HepG2 (cell line): Measurements from ENCODE around the gene DLG2. TPM values are rescaled to one million over a fixed set of nuclear protein-coding genes. Genes with fewer than 3 reads are reported as not detected.

Experiments used
- ATAC-seq: fragments of 200-7000 bp; cut with Tn5 transposase; 3 replicates; pipeline ENCODE4 v1.9.1; 2020; ENCODE audit warnings: mild to moderate bottlenecking, moderate library complexity
- BruUV-seq: library from RNA; stranded (reverse); fragments of 400-500 nt; replicated peaks from 2 replicates; lab custom pipeline; 2021; lab: Mats Ljungman, UMichigan
- CTCF ChIA-PET: fragments of 300-600 bp; formaldehyde crosslinking; extraction: SDS; loops from one replicate; lab custom pipeline; 2021; ENCODE audit warnings: low total read pairs, inconsistent platforms, low intra/inter-chr PET ratio; lab: Yijun Ruan, JAX
- POLR2A ChIA-PET: fragments of 350-600 bp; sonication (Branson Sonifier 250); formaldehyde crosslinking; loops from one replicate; lab custom pipeline; 2020; ENCODE audit warnings: antibody characterized with exemption, inconsistent platforms; lab: Yijun Ruan, JAX
- DNase-seq: peaks from one replicate; pipeline ENCODE4 v3.0.0-alpha.2; 2015; ENCODE audit warnings: low spot score
- FAIRE-seq: peaks from 3 replicates; lab custom pipeline; 2011; peaks lifted over from hg19 to GRCh38; lab: Jason Lieb, UNC
- H2AFZ ChIP-seq: one replicate; pipeline ENCODE4 v1.6.1; 2011; ENCODE audit warnings: low read length, inconsistent platforms
- H3K27ac ChIP-seq: fragments of 300-600 bp; 3 replicates; pipeline ENCODE4 v1.8.0; 2011; ENCODE audit warnings: mixed run types, mild to moderate bottlenecking, mixed read lengths, low read length, inconsistent platforms; ENCODE audit not compliant: insufficient read depth; ENCODE audit errors: extremely low read length
- H3K27me3 ChIP-seq, 2 experiments: fragments of 200-600 bp in 1 of 2; 2 replicates in 1 of 2; 3 replicates in 1 of 2; pipeline versions ENCODE4 v1.6.0 to v1.8.0; 2011; ENCODE audit warnings: low read length in 2 of 2, mild to moderate bottlenecking in 2 of 2, moderate library complexity in 2 of 2, inconsistent platforms in 1 of 2; ENCODE audit not compliant: insufficient read depth in 2 of 2, control insufficient read depth in 1 of 2
- H3K36me3 ChIP-seq, 2 experiments: fragments of 200-600 bp in 1 of 2; replicated peaks in 1 of 2; 2 replicates in 1 of 2; 3 replicates in 1 of 2; pipeline versions ENCODE4 v1.5.1 to v1.8.0; 2011; ENCODE audit warnings: low read length in 2 of 2, inconsistent platforms in 1 of 2; ENCODE audit not compliant: insufficient read depth in 2 of 2, control insufficient read depth in 1 of 2
- H3K4me1 ChIP-seq: 2 replicates; pipeline ENCODE4 v1.5.1; 2012; ENCODE audit warnings: low read length, inconsistent platforms; ENCODE audit not compliant: insufficient read depth
- H3K4me2 ChIP-seq: 2 replicates; pipeline ENCODE4 v1.6.0; 2011; ENCODE audit warnings: low read depth, low read length, inconsistent platforms
- H3K4me3 ChIP-seq, 3 experiments: fragments of 200-600 bp in 1 of 3; sonication (generic), shearing (Covaris generic) in 1 of 3; replicated peaks in 1 of 3; 2 replicates each; pipeline ENCODE4 v1.5.1; 2011 to 2016; ENCODE audit warnings: low read length in 3 of 3, inconsistent platforms in 2 of 3, low read depth in 2 of 3, mild to moderate bottlenecking in 2 of 3, control low read depth in 1 of 3, mixed read lengths in 1 of 3; ENCODE audit not compliant: insufficient read depth in 1 of 3
- H3K79me2 ChIP-seq: one replicate; pipeline ENCODE4 v1.6.1; 2011; ENCODE audit warnings: low read length, inconsistent platforms; ENCODE audit not compliant: insufficient read depth
- H3K9ac ChIP-seq: 2 replicates; pipeline ENCODE4 v1.6.0; 2011; ENCODE audit warnings: mild to moderate bottlenecking, low read depth, low read length, inconsistent platforms; ENCODE audit not compliant: insufficient read depth
- H3K9me3 ChIP-seq: 2 replicates; pipeline ENCODE4 v1.5.1; 2012; ENCODE audit warnings: mild to moderate bottlenecking, low read length
- H4K20me1 ChIP-seq: 2 replicates; pipeline ENCODE4 v1.6.0; 2011; ENCODE audit warnings: inconsistent platforms, mild to moderate bottlenecking, low read length, moderate library complexity; ENCODE audit not compliant: insufficient read depth
- BRCA1 ChIP-seq: sonication (generic); formaldehyde crosslinking; IDR thresholded peaks from 2 replicates; pipeline ENCODE4 v1.4.0; 2020; ENCODE audit warnings: missing genetic modification reagents
- IKZF4 ChIP-seq: sonication (generic); formaldehyde crosslinking; IDR thresholded peaks from 2 replicates; pipeline ENCODE4 v1.5.1; 2020; ENCODE audit warnings: borderline replicate concordance, mild to moderate bottlenecking, low read depth, missing genetic modification reagents; ENCODE audit errors: not compliant biosample characterization
- JUN ChIP-seq: sonication (generic); formaldehyde crosslinking; IDR thresholded peaks from 2 replicates; pipeline ENCODE4 v1.4.0; 2020; ENCODE audit warnings: mild to moderate bottlenecking, missing genetic modification reagents
- NR0B2 ChIP-seq: sonication (generic); formaldehyde crosslinking; IDR thresholded peaks from 2 replicates; pipeline ENCODE4 v1.4.0; 2020; ENCODE audit warnings: mild to moderate bottlenecking, missing genetic modification reagents
- PCBP2 ChIP-seq: fragments of 200-400 bp; formaldehyde crosslinking; optimal IDR thresholded peaks from 2 replicates; pipeline ENCODE3; 2018; ENCODE audit warnings: low read length, low read depth; ENCODE audit not compliant: poor library complexity, severe bottlenecking
- RBM22 ChIP-seq: fragments of 200-400 bp; formaldehyde crosslinking; optimal IDR thresholded peaks from 2 replicates; pipeline ENCODE3; 2017; ENCODE audit warnings: mild to moderate bottlenecking, low read length, moderate library complexity
- REPIN1 ChIP-seq: sonication (generic); formaldehyde crosslinking; IDR thresholded peaks from 2 replicates; pipeline ENCODE4 v1.8.0; 2022; ENCODE audit warnings: missing genetic modification reagents, low read depth, mild to moderate bottlenecking, borderline replicate concordance
- RFX1 ChIP-seq: fragments of 450-650 bp; IDR thresholded peaks from 2 replicates; pipeline ENCODE4 v1.6.1; 2017
- SNAPC5 ChIP-seq: sonication (generic); formaldehyde crosslinking; IDR thresholded peaks from 2 replicates; pipeline ENCODE4 v1.8.1; 2023; ENCODE audit warnings: mild to moderate bottlenecking, missing genetic modification reagents, borderline replicate concordance
- ZBTB26 ChIP-seq: IDR thresholded peaks from 2 replicates; pipeline ENCODE4 v1.6.1; 2016; ENCODE audit warnings: missing compliant biosample characterization, missing genetic modification reagents, borderline replicate concordance
- ZNF225 ChIP-seq: sonication (generic); formaldehyde crosslinking; IDR thresholded peaks from 2 replicates; pipeline ENCODE4 v1.4.0; 2020; ENCODE audit warnings: mild to moderate bottlenecking, missing genetic modification reagents
- ZNF383 ChIP-seq: sonication (generic); formaldehyde crosslinking; IDR thresholded peaks from 2 replicates; pipeline ENCODE4 v1.4.0; 2020; ENCODE audit warnings: missing genetic modification reagents, mild to moderate bottlenecking, borderline replicate concordance
- ZSCAN22 ChIP-seq: sonication (generic); formaldehyde crosslinking; IDR thresholded peaks from 2 replicates; pipeline ENCODE4 v1.4.0; 2020; ENCODE audit warnings: mild to moderate bottlenecking, missing genetic modification reagents
- WGBS: methylation state at CpG from one replicate; pipeline ENCODE4 v1.1.6; 2017; ENCODE audit warnings: low lambda C conversion rate; 5-methylcytosine and 5-hydroxymethylcytosine counted together
- in situ Hi-C: cut with HindIII; loops from 2 replicates; pipeline ENCODE4 v1.10.0; 2017; ENCODE audit warnings: low pct_unique_long_range_greater_than_20kb; ENCODE audit not compliant: extremely low pct_ligation_motif_present
- intact Hi-C: fragments of 100-400 bp; cut with micrococcal nuclease; formaldehyde crosslinking; loops from one replicate; pipeline ENCODE4 v1.10.0; 2022; ENCODE audit not compliant: unreplicated experiment
- polyA plus RNA-seq, 8 experiments: library from polyadenylated mRNA; depleted of rRNA in 3 of 8; stranded (reverse) in 7 of 8; unstranded in 1 of 8; fragments of >200 nt; fragmentation: Illumina TruSeq in 4 of 8; extraction: Trizol in 4 of 8; gene quantifications; 2 replicates each; pipeline versions ENCODE4 v1.2.1 to v1.2.3, GENCODE V29; 2011 to 2016; ENCODE audit warnings: low read depth in 4 of 8, missing spikeins in 1 of 8, mixed read lengths in 1 of 8; ENCODE audit not compliant: insufficient read depth in 1 of 8
- total RNA-seq, 5 experiments: library from RNA; depleted of rRNA; stranded (reverse); fragments of >200 nt; fragmentation: Illumina TruSeq; extraction: Trizol; gene quantifications; 2 replicates each; pipeline ENCODE4 v1.2.3, GENCODE V29; 2016; ENCODE audit warnings: low read depth in 1 of 5

DLG2 gene
- total and polyA plus RNA-seq, 2 of the 13 experiments (the other 11 are each of a cell fraction or from before 2014, with no cell fraction given): 0.46 to 1.0 TPM

GRCh38 chr11:84021291-84021690 is 1605.9 kb downstream of the DLG2 start (continued):
- no peak for TF ChIP-seq SNAPC5
- no peak for TF ChIP-seq ZNF383 (CRISPR knock-in tag)
- no peak for TF ChIP-seq JUN (CRISPR knock-in tag)
- TF ChIP-seq RBM22: no peak
- TF ChIP-seq IKZF4 (CRISPR knock-in tag): no peak
- no peak for TF ChIP-seq ZNF225 (CRISPR knock-in tag)
- TF ChIP-seq ZBTB26: no peak
- TF ChIP-seq PCBP2: no peak

GRCh38 chr11:84019571-84020194 is 1607.5 kb downstream of the DLG2 start:
- intact Hi-C loops: no loop called here
- ATAC-seq (no peak), DNase-seq (no peak), FAIRE-seq (no peak)
- POLR2A ChIA-PET: no interaction called here
- H3K27ac ChIP-seq: no peak overlapping the region
- no TSS peak for BruUV-seq
- no peak overlapping the region for H2AFZ ChIP-seq
- no peaks in the 10 kb centered on the region for H3K79me2 ChIP-seq
- no peak for TF ChIP-seq BRCA1
- TF ChIP-seq RFX1: no peak
- TF ChIP-seq REPIN1 (CRISPR knock-in tag): no peak
- TF ChIP-seq ZSCAN22 (CRISPR knock-in tag): no peak
- TF ChIP-seq NR0B2 (CRISPR knock-in tag): no peak
- CTCF ChIA-PET: no interaction called here
- no peaks in the 10 kb centered on the region for H3K9me3 ChIP-seq
- no peaks in the 10 kb centered on the region for H3K27me3 ChIP-seq
- 43% methylated on average over 5 of the region's 5 CpGs for WGBS
- H3K4me3 ChIP-seq: no peak overlapping the region
- no peak overlapping the region for H3K4me2 ChIP-seq
- H3K4me1 ChIP-seq: no peaks in the 10 kb centered on the region
- H3K36me3 ChIP-seq: no peaks in the 10 kb centered on the region
- in situ Hi-C loops: no loop called here
- no peaks in the 10 kb centered on the region for H4K20me1 ChIP-seq
- H3K9ac ChIP-seq: no peak overlapping the region
